ENCODE measurements around the gene CCDC88A.
A peak's percentile ranks its signal among the peaks of the same experiment; 100 is the strongest.
"Not testable (repeated sequence)": the region's sequence is repeated elsewhere in the genome, so short reads cannot be mapped to it uniquely, and the experiment has no call there.

Gene CCDC88A

GRCh38 chr2:55296393-55296792 is 123.3 kb downstream of the CCDC88A start:
- no peak for FAIRE-seq

GRCh38 chr2:55283083-55283482 is 136.6 kb downstream of the CCDC88A start:
- FAIRE-seq = no peak

- no peak for FAIRE-seq
Measured at GRCh38 chr2:55282110-55282917, 137.3 kb downstream of the CCDC88A start.

GRCh38 chr2:55280851-55281546 is 138.7 kb downstream of the CCDC88A start:
- FAIRE-seq = not testable (repeated sequence)

GRCh38 chr2:55279859-55280424 is 139.7 kb downstream of the CCDC88A start:
- FAIRE-seq = not testable (repeated sequence)

GRCh38 chr2:55279214-55279835 is 140.3 kb downstream of the CCDC88A start:
- not testable (repeated sequence) for FAIRE-seq

- FAIRE-seq = no peak
Measured at GRCh38 chr2:55277310-55277709, 142.3 kb downstream of the CCDC88A start.

- FAIRE-seq = not testable (repeated sequence)
Measured at GRCh38 chr2:55274346-55274745, 145.3 kb downstream of the CCDC88A start.

GRCh38 chr2:55269645-55269990 is 150.0 kb downstream of the CCDC88A start:
- no peak for FAIRE-seq

GRCh38 chr2:55268907-55269644 is 150.6 kb downstream of the CCDC88A start, which contains the start of gene MTIF2:
MTIF2 (minus strand) TSS chr2:55269231; CDS start chr2:55263858, 5,373 bp downstream.
- peak; percentile 89 for FAIRE-seq

- no peak for FAIRE-seq
Measured at GRCh38 chr2:55268288-55268906, 151.3 kb downstream of the CCDC88A start.

- FAIRE-seq = not testable (repeated sequence)
Measured at GRCh38 chr2:55259586-55259985, 160.1 kb downstream of the CCDC88A start.

GRCh38 chr2:55252832-55253231 is 166.8 kb downstream of the CCDC88A start:
- FAIRE-seq = no peak

- no peak for FAIRE-seq
Measured at GRCh38 chr2:55247025-55247424, 172.6 kb downstream of the CCDC88A start.

GRCh38 chr2:55245411-55245810 is 174.2 kb downstream of the CCDC88A start:
- peak; percentile 49 for FAIRE-seq

- FAIRE-seq = no peak
Measured at GRCh38 chr2:55242617-55243016, 177.0 kb downstream of the CCDC88A start.

- FAIRE-seq = not testable (repeated sequence)
Measured at GRCh38 chr2:55241582-55241981, 178.1 kb downstream of the CCDC88A start.

GRCh38 chr2:55239656-55240222 is 179.9 kb downstream of the CCDC88A start:
- no peak for FAIRE-seq

Data from G401.6 (cell line).